GM18519 (cell line): Measurements from ENCODE around the gene CEMIP.

Experiments used
- ATAC-seq: cut with Tn5 transposase; IDR thresholded peaks from one replicate; pipeline ENCODE4 v1.9.1; 2021; ENCODE audit warnings: mild to moderate bottlenecking, moderate library complexity; ENCODE audit not compliant: unreplicated experiment, low FRiP score

Gene CEMIP

DNA sequence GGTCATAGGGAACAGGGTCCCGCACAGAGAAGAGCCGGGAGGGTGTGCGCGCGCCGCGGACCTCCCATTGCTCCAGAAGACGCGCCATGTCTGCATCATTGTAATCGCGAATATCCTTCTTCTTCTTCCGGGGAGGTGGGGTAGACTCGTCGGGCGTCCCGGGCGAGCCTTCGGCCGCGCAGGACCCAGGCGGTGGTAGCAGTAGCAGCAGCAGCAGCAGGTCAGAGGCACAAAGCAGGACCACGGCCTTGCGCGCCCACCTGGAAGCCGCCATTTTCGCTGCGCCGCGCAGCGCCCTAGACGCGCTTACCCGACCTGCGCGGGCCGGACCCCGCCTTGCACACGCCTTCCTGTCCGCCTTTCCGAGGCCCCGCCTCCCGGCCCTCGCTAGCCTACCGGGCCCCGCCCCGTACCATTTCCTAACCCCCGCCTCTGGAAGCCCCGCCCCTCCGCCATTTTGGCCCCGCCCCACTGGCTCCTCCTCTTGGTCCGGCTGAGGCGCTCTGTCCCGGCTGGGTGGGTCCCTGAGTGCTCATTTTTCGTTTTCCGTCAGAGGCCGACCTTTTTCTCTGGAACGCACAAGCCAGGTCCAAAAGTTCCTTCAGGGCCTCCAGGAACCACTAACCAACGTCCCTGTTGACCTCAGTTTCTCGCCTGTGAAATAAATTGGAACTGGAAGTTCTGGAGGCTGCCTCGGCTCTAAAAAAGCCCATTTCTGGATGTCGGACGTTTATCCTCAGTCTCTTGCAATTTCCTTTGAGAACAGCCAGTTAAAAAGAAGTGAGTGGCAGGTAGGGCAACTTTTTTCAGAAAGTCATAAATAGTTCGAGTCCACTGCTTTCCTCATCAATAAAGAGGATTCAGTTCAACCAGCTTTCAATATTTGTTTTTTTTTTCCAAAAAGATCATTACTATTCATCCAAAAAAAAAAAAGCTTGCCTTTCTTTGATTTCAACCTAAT lies 210.6 kb downstream of the CEMIP start, which contains the start of gene MESD:
TSS of gene MESD (minus strand) at position 302 of the 961 bp plus-strand sequence. CDS start at position 274, 28 bp downstream.
- peak; percentile 86 for ATAC-seq

DNA sequence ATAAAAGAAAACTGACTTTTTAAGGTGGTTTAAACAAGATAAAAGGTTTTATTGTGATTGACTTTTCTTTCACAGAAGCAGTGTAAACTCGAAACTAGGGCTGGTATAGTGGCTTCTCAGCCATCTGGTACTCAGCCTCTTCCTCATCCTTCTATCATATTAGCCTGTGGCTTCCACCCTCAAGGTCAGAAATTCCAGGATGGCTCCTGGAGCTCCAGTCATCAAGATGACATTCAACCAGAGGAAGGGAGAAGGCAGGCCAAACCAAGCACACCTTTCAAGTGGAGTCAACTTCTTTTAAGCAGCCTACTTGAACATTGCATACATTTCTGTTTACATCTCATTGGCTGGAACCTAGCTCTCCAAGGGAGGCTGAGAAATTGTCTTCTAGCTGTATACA lies 211.8 kb downstream of the CEMIP start:
- no peak for ATAC-seq

DNA sequence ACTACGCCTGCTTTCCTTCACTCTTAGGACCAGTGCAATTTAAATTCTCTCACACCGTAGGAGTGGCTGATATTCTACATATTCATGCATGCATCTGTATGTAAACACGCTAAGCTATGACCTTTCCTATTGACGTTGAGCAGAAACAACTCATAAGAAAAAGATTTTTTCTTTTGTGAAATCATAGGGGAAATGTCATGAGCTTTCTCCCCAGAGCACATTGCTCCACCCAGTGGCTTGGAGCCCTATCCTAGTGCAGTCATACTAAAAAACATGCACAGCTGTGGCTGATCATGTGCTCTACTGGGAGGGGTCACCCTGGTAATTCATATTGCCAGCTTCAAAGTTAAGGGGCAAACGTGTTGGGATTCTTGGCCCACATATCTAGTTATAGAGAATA lies 212.3 kb downstream of the CEMIP start:
- ATAC-seq, result no peak

DNA sequence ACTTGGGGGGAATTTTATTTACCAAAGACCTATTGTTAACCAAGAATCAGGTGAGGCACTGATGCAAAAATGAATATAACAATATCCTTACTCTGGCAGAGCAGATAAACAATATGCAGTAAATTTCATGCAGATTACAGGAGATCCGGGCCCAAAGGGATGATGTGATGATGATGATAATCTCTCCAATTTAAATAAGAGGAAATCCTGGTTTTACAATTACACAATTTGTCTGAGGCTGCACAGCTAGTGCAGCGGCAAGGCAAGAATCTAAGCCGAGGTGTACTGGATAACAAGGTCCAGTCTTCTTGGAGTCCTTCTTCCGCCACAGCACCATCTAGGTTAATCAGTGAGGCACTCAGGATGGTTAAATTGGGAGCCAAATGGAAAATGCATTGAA lies 212.8 kb downstream of the CEMIP start:
- no peak for ATAC-seq

DNA sequence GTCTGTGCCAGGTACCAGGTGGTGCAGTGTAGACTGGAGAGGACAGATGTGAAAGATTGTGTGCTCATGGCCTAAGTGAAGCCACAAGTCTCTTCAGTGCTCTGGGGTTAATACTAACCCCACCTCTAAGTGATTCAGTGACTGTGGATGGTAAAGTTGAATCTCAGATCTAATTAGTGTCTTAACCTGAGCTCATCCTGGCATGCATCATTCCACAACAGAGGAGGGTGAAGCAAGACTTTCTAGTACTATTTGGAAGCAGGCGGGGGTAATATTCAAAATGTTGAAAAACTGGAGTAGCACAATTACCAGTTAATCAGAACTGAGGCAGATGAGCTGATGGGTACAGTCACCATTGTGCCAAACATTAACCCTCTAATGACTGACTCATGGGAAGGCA lies 213.3 kb downstream of the CEMIP start:
- no peak for ATAC-seq

DNA sequence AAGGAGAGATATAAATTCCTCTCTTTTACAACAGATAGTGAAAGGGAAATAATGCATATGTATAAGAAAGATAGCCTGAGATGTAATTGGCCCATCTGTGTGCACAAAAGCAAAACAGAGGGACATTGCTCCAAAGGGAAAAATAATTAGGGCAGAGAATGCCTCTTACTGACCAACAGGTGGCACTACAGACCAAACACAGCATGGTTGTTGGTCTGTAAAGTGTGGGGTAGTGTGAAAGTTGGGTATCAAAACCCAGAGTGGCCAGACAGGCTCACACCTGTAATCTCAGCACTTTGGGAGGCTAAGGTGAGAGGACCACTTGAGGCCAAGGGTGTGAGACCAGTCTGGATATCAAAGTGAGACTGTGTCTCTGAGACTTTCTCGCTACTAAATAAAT lies 217.1 kb downstream of the CEMIP start:
- ATAC-seq, result no peak

DNA sequence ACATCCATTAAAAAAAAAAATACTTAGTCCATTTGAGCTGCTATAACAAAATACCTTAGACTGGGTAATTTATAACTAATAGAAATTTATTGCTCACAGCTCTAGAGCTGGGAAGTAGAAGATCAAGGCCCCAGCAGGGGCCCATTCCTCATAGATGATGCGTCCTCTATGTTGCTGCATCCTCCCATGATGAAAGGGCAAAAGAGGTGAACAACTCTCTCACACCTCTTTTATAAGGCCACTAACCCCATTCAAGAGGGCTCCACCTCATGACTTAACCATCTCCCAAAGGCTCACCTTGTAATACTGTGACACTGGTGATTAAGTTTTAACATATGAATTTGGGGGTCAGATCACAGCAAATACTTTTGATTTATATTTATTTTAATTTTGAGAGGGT lies 218.5 kb downstream of the CEMIP start:
- ATAC-seq, result no peak

DNA sequence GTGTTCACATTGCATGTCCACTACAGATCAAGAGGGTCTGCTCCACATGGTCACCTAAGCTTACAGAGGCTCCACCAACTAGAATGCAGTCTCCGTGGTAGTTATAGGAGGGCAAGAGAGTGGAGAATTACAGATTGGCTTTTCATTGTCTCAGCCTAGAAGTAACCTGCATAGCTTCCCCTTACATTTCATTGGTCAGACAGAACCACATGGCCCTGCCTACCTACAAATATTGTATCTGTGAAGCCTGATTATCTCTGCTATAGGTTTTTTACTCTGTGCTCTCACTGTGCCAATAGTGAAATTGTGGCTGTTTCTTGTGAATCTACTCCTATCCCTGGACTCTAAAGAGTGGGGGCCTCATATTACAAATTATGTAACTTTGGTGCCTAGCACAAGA lies 219.1 kb downstream of the CEMIP start:
- no peak for ATAC-seq

DNA sequence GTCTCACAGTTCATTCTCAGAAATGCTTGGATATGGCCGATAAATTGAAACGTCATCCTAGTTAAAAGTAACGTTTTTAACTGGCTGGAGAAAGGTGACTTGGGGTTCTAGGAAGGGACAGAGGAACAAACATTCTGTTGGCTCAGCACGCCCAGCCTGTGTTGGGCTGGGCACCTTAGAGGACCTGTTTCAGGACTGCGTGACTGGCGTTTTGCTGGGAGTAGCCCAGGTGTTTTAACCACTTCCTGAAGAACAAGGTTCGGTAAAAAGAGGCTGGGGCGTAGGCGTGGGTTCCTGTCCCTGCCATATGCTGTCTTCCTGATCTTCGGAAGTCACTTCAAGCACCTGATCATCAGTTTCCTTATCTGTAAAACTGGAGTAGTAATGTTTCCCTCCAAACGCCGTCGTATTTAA lies 220.5 kb downstream of the CEMIP start:
- ATAC-seq, result no peak

DNA sequence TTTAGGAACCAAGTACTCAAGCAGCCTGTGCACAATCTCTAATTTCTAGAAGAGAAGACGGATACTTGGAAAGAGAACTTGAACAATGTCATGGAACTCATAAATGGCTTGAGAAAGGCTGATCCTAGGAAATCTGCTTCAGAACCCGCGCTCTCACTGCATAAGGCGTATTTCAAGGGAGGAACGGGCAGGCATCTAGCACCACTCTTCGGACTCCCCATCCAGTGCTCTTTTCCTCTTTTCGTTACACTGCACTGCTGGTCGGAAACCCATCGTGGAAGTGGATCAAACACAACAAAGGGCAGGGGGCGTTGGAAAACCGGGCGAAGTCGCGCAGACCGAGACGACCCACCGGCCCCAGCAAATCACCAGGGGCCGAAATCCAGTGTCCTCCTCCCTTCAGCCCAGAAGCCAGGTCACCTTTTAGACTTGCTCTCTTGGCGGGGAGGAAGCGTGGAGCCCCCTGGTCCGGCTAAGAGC lies 221.0 kb downstream of the CEMIP start:
- no peak for ATAC-seq

DNA sequence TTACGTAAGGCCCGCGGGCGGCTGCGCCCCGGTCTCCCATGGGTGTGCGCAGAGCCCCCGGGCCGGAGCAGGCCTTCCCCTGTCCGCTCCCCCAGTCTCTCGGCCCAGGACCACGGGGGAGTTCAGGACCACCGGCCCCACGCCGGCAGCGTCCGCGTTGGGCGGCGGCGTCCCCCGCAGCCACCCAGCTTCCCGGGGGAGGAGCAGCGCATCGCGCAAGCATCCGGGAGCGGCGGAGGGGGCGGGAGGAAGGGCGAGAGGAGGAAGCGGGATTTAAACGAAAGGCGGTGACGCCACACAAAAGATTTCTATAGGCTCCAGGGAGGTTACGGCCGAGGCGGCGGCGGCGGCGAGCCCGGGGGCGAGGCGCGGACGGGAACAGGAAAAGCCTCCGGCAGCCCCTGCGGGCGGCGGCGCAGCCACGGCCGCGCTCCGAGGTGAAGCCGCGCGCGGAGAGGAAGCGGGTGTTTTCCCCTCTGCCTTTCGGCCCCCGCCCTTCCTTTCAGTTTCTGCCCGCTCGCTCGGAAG lies 221.5 kb downstream of the CEMIP start, which contains the start of gene TLNRD1:
TSS of gene TLNRD1 (plus strand) at position 300 of the 528 bp plus-strand sequence. CDS start 1,349 bp downstream, outside the sequence.
- peak; percentile 36 for ATAC-seq
